Prostate gland (tissue), 2 donors: Measurements from ENCODE around the gene UNC79. TPM values are rescaled to one million over a fixed set of nuclear protein-coding genes. Genes with fewer than 3 reads are reported as not detected.
"Not testable (repeated sequence)": the region's sequence is repeated elsewhere in the genome, so short reads cannot be mapped to it uniquely, and the experiment has no call there.

ENCODE experiments used
- DNase-seq: peaks from one replicate; pipeline ENCODE4 v3.0.0-alpha.2; 2019; ENCODE audit warnings: low spot score
- H3K27ac ChIP-seq, 2 donors: fragments of 200-600 bp; sonication (generic); 2 replicates each; pipeline ENCODE4 v1.5.1; 2017 to 2019
- H3K27me3 ChIP-seq: fragments of 200-600 bp; sonication (generic); replicated peaks from 2 replicates; pipeline ENCODE4 v1.5.1; 2019; ENCODE audit not compliant: insufficient read depth
- H3K36me3 ChIP-seq, 2 donors: fragments of 200-600 bp; sonication (generic); 1 replicate in 1 of 2; 2 replicates in 1 of 2; pipeline versions ENCODE4 v1.5.1 to v1.8.1; 2017 to 2019
- H3K4me1 ChIP-seq: fragments of 200-600 bp; sonication (generic); replicated peaks from 2 replicates; pipeline ENCODE4 v1.5.1; 2019
- H3K4me3 ChIP-seq, 2 donors: fragments of 200-600 bp; sonication (generic); 2 replicates each; pipeline ENCODE4 v1.5.1; 2017 to 2019
- H3K9me3 ChIP-seq: fragments of 200-600 bp; sonication (generic); 2 replicates; pipeline ENCODE4 v1.5.1; 2017
- POLR2A ChIP-seq: fragments of 450-650 bp; IDR thresholded peaks from one replicate; pipeline ENCODE4 v1.6.1; 2016; ENCODE audit warnings: antibody characterized with exemption, mild to moderate bottlenecking
- POLR2AphosphoS5 ChIP-seq: sonication (generic); formaldehyde crosslinking; IDR thresholded peaks from one replicate; pipeline ENCODE4 v1.6.1; 2017; ENCODE audit warnings: antibody characterized with exemption
- WGBS: methylation state at CpG from one replicate; pipeline ENCODE4 v1.1.5; 2018; 5-methylcytosine and 5-hydroxymethylcytosine counted together
- intact Hi-C: fragments of 100-400 bp; cut with DNase I; formaldehyde crosslinking; loops from one replicate; pipeline ENCODE4 v1.14.2; 2022
- total RNA-seq, 2 donors: library from RNA; depleted of rRNA; stranded (reverse); fragments of >200 nt; gene quantifications; one replicate each; pipeline ENCODE4 v1.1.0, GENCODE V29; 2016
- TF ChIP-seq, protein P1 (sequence below), 4 experiments: fragments of 200-600 bp in 2 of 4; fragments of 450-650 bp in 2 of 4; sonication (generic) in 2 of 4; IDR thresholded peaks; 1 replicate in 3 of 4; 2 replicates in 1 of 4; pipeline ENCODE4 v1.5.1; 2016 to 2019; ENCODE audit warnings: antibody characterized with exemption in 4 of 4, mild to moderate bottlenecking in 2 of 4, moderate library complexity in 2 of 4

Gene UNC79
- 1 to 10 TPM in 1 of 2 donors, under 1 TPM in 1; 0.32 to 1.0 TPM for total RNA-seq

- no peak for DNase-seq
- TF ChIP-seq POLR2AphosphoS5 = no peak
- TF ChIP-seq POLR2A = no peak
- TF ChIP-seq, protein P1, sequence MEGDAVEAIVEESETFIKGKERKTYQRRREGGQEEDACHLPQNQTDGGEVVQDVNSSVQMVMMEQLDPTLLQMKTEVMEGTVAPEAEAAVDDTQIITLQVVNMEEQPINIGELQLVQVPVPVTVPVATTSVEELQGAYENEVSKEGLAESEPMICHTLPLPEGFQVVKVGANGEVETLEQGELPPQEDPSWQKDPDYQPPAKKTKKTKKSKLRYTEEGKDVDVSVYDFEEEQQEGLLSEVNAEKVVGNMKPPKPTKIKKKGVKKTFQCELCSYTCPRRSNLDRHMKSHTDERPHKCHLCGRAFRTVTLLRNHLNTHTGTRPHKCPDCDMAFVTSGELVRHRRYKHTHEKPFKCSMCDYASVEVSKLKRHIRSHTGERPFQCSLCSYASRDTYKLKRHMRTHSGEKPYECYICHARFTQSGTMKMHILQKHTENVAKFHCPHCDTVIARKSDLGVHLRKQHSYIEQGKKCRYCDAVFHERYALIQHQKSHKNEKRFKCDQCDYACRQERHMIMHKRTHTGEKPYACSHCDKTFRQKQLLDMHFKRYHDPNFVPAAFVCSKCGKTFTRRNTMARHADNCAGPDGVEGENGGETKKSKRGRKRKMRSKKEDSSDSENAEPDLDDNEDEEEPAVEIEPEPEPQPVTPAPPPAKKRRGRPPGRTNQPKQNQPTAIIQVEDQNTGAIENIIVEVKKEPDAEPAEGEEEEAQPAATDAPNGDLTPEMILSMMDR (IDR thresholded peaks at IDR 0.05) = no peak
- H3K4me3 ChIP-seq = peak within 1 kb of the TSS in 1 of 2 donors; percentile 2
Observed at GRCh38 chr14:93430315-93431035, at the start of gene UNC79. UNC79 (plus strand) TSS chr14:93430939; CDS start chr14:93431030, 91 bp downstream.

GRCh38 chr14:93381644-93382043, 49.1 kb upstream of the UNC79 start:
- 65% methylated on average over 1 of the region's 1 CpG for WGBS
- DNase-seq = no peak
- intact Hi-C loops = no loop called here
- TF ChIP-seq POLR2AphosphoS5 (no peak), POLR2A (no peak)
- TF ChIP-seq, protein P1 (IDR thresholded peaks at IDR 0.05) = no peak
- Histone ChIP-seq H3K27ac (no peak overlapping the region), H3K27me3 (no peaks in the 10 kb centered on the region), H3K4me1 (no peaks in the 10 kb centered on the region), H3K9me3 (no peaks in the 10 kb centered on the region), H3K4me3 (no peak overlapping the region), H3K36me3 (no peaks in the 10 kb centered on the region)

More at GRCh38 chr14:93430315-93431035, at the start of gene UNC79:
- Histone ChIP-seq H3K36me3 (no peaks in the 10 kb centered on the region), H3K9me3 (no peaks in the 10 kb centered on the region), H3K4me1 (no peaks in the 10 kb centered on the region), H3K27me3 (peaks cover 6% of the 10 kb centered on the region), H3K27ac (no peak within 1 kb of the TSS)
- 2% methylated on average over 51 of the region's 51 CpGs for WGBS
- intact Hi-C loops = no loop called here

DNA sequence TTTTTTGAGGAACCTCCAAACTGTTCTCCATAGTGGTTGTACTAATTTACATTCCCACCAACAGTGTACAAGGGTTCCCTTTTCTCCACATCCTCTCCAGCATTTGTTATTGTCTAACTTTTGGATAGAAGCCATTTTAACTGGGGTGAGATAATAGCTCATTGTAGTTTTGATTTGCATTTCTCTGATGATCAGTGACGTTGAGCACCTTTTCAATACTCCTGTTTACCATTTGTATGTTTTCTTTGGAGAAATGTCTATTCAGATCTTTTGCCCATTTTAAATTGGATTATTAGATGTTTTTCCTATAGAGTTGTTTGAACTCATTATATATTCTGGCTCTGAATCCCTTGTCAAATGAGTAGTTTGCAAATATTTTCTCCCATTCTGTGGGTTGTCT, 46.5 kb upstream of the UNC79 start:
- intact Hi-C loops, H3K9me3 ChIP-seq, DNase-seq, H3K4me1 ChIP-seq, H3K36me3 ChIP-seq, H3K27ac ChIP-seq, H3K4me3 ChIP-seq, H3K27me3 ChIP-seq: not testable (repeated sequence)
- 41% methylated on average over 1 of the region's 1 CpG for WGBS

- H3K4me1 ChIP-seq = no peaks in the 10 kb centered on the region
- intact Hi-C loops = no loop called here
- no peaks in the 10 kb centered on the region for H3K9me3 ChIP-seq
- no peak overlapping the region for H3K4me3 ChIP-seq
- DNase-seq = no peak
- no peaks in the 10 kb centered on the region for H3K27me3 ChIP-seq
- H3K36me3 ChIP-seq = no peaks in the 10 kb centered on the region
- no peak overlapping the region for H3K27ac ChIP-seq
- TF ChIP-seq, protein P1 (IDR thresholded peaks at IDR 0.05) = no peak
- TF ChIP-seq POLR2AphosphoS5 (no peak), POLR2A (no peak)
Observed at GRCh38 chr14:93395231-93395630, 35.5 kb upstream of the UNC79 start.

DNA sequence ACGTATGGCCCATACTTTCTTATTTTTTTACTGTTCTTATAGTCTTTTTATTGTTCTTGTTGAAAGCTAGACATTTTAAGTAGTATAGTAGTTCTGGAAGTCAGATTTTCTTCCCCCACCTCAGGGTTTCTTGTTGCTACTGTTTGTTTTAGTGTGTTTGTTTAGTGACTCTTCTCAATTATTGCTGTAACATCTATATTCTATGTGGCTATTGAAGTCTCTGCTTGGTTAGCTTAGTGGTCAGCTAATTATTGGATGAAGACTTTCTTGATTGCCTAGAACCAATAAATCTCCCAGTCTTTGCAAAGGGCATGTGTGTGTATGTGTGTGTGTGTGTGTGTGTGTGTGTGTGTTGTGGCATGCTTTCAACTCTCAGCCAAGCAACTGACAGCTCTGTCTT, 34.3 kb upstream of the UNC79 start:
- 58% methylated on average over 1 of the region's 1 CpG for WGBS
- intact Hi-C loops = no loop called here
- Histone ChIP-seq H3K4me3 (no peak overlapping the region), H3K36me3 (no peaks in the 10 kb centered on the region), H3K9me3 (no peaks in the 10 kb centered on the region), H3K27me3 (no peaks in the 10 kb centered on the region), H3K4me1 (no peaks in the 10 kb centered on the region), H3K27ac (no peak overlapping the region)
- TF ChIP-seq, protein P1 (IDR thresholded peaks at IDR 0.05) = no peak
- TF ChIP-seq POLR2A (no peak), POLR2AphosphoS5 (no peak)
- DNase-seq = no peak
